Stimulated activated CD4-positive, alpha-beta T cell treated with anti-CD3 and anti-CD28 coated beads, Interleukin-2, amount 100 ng/mL, for 4 hours (primary cell): ENCODE measurements around the gene KDM8.

Source experiments
- DNase-seq: peaks from one replicate; pipeline ENCODE4 v3.0.0-alpha.2; 2020; ENCODE audit warnings: low read depth

KDM8 gene

DNA sequence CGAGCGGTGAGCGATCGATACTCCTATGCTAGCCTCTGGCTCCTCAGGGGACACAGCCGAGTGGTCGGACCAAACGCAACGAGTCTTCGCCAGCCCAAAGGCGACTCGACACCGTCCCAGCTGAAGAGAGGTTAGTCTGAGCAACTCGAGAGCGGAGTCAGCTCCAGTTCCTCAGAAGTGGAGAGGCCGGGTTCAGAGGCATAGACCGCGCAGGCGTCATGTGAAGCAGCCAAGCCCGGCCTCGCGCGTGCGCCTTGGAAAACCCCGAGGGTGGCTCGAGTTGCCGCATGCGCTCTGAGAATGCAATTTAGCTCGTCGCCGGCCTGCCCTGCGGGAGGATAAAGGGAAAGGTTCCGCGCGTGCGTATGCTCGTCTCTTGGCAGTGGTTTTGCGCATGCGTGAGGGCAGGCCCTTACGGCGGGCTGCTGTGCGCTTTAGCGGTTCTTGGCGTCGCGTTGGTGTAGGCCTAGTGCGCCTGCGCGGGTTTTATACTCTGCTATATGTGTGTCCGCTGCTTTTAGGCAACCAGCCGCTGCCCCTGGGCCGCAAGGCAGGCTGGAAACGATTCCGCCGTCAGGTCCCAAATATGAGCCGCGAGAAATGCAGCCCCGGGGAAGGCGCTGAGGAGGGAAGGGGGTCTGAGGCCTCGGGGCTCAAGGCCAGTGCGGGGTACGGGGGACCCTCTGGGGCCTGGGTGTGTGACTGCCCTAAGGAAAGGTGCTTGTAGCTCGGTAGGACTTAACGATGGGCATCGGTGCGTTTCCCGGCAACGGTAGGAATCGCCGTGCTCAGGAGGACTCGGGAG is at the start of gene KDM8:
Gene KDM8, plus strand, starts transcription at position 20 of the 805 bp plus-strand sequence. CDS start 6,598 bp downstream, outside the sequence.
- peak; percentile 99 for DNase-seq

DNA sequence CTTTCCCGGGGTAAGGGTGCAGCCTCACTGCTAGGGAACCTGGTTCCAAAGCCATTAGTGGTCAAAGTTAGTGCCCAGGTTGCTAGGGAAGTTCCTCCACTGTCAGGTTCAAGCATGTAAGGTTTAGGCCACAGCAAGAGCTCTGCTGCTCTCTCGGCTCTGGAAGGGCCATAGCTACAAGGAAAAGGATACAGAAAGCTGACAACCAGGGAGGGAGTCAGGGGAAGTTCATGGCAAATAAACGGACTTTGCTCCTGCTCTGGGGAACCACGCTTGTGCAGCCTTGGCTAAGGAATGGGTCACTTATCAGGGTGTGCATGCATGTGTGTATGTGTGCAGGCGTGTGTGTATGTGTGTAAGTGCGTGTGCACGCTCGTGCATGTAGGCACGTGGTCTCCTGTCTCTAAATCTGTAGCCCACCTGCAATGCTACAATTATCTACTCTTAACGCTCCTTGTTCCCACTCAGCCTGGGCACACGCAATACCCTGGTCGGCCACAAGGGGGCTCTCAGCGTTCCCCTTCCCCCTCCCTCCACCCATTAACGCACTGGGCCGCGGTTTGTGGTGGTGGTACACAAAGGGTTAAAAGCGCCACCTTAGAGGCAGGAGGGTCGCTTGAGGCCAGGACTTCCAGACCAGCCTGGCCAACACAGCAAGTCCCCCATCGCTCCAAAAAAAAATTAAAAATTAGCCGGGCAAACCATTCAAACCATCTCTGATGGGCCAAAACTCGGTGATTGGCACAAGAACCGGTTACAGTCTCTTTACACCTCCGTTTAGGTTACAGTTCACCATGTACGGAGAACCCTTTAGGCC is 48.4 kb upstream of the KDM8 start:
- DNase-seq: peak; percentile 58

DNA sequence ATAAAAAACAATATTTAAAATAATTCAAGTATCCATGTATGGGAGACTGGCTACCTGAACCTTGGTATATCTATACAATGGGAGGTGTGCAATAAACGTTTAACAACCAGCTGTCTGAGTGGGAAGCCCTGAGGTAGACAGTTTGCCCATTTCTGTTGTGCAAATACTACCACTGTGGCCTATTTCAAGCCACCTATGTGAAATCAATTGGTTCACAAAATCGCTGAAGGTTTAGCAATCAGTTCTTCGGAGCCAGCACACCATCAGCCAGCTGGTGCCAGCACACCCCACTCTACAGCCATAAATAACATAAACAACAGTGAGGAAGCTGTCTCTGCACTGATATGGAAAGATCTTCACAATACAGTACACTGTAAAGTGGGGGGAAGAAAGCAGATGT is 46.7 kb upstream of the KDM8 start:
- DNase-seq: no peak

DNA sequence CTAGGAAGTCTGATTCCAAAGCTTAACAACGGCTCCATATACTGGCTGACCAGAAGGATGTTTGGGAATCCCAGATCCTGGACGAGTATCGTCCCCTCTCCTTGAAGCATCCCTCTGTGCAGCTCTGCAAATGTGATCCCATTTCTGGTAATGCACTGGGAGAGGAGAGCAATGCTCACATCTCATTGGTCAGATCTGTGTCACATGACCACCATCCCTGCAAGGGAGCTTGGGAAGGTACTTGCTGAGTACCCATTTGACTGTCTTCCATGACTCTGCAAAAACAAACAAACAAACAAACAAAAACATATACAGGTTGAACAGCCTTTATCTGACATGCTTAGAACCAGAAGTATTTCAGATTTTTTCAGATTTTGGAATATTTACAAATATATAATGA is 41.9 kb upstream of the KDM8 start:
- DNase-seq: no peak

DNA sequence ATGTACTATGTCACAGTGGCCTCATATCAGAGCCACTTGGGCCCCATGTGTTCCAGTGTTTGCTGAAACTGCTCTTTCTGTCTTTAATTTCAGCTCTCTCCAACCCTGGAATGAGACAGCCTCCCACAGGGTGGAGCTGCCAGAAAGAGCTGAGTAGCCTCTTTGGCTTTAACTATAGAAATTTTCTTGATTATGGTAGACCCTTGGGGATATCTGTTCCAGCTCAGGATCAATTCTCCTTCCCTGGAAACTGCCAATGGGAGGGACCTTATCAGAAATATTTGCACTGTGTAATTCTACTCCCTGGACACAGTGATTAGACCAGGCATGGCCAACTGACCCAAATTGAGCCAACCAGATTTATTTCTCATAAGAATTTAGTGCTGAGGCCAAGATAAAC is 39.0 kb upstream of the KDM8 start:
- DNase-seq: no peak

DNA sequence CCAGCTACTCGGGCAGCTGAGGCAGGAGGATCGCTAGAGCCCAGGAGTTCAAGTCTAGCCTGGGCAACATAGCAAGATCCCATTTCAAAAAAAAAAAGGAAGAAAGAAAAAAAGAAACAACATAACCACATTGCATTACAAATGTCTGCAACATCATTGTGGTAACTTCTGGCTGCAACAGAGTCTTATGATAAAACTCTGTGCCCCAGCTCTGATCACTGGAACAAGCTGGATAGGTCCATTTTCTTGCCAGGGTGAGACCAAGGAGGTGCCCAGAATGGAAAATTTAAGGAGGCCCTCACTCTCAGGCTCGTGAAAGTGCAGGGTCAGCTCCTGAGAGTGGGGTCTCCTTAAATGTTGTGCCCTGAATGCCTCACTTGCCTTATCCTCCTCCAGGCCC is 37.8 kb upstream of the KDM8 start:
- DNase-seq: no peak

DNA sequence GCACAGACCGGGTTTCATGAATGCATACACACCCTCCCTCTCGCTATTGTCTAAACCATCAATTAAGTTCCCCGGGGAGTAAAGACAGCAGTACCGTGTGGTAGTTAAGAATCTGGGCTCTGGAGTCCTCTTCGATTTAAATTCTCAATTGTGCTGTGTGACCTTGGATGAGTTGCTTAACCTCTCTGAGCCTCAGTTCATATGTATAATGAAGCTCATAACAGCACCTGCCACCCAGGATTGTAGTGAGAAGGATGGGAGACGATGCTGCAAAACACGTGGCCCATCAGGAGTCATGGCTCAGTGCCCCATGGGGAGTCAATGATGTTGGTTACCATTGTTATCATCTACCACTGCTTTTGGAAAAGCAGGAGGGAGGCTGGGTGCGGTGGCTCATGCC is 34.5 kb upstream of the KDM8 start:
- no peak for DNase-seq

DNA sequence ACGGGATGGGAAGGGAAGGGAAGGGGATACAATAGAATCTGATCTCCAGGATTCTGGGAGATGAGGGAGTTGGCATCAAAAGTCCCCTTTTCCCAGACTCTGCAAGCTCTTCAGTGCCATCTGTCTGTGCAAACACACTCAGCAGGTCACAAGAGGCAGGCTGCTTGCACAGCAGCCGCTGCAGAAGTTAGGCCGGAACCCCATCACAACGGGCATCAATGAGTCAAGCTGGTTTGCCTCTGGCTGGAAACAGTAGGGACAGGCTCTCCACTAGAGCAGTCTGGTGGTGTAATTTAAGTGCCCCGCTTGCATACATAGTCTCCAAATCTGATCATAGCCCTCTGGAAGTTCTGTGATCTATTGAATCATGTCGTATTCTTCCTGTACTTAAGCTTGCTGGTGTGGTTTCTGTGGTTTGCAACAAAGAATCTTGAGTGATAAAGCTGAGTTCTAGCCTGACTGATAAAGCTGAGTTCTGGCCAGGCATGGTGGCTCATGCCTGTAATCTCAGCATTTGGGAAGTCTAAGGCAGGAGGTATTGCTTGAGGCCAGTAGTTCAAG is 33.7 kb upstream of the KDM8 start:
- DNase-seq: peak; percentile 40

DNA sequence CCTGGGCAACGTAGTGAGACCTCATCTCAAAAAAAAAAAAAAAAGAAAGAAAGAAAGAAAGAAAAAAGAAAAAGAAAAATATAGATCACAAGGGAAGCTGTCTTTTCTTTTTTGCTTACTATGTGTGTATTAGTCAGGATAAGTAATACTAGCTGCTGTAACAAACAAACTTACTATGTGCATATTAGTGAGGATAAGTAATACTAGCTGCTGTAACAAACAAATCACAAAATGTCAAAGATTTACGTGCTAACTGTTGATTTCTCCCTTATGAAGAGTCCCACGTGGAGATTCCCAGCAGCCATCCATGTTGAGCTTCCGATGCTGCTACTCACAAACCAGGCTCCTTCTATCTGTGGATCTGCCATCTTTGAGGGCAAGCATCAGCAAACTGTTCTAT is 31.7 kb upstream of the KDM8 start:
- no peak for DNase-seq

DNA sequence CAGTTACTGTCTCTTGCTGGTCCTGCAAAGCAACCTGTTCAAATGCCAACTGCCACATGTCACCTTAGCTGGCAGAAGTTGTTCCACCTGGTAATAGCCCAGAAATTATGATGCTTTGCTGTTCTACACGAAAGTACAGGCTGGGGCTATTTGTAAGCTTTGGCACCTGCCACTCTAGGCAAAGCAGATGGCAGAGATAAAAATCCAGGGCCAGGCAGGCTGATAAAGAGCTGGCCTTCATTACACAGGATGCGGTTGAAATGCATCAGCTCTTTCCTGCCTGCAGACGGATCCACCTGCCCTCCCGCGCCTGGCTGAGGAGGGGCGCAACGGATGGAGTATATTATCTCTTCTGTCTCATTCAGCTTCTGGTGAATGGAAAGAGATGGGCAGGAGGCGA is 29.3 kb upstream of the KDM8 start:
- peak; percentile 33 for DNase-seq

DNA sequence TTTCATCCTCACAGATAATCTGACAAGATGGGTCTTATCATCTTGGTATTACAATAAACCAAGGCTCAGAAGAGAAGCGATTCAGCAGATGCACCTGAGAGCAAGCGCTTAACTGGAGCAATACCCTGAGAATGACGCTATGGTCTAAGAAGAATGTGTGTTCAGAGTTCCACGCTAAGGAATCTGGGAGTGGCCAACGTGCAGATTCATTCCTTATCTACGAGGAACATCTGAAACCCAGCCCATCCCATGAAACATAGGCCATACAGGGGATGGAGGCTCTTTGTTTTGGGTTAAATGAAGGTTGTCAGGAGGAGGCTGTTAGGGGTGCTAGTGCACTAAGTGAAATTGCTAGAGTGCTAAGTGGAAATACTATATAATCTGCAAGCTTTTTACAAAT is 28.5 kb upstream of the KDM8 start:
- DNase-seq: no peak

DNA sequence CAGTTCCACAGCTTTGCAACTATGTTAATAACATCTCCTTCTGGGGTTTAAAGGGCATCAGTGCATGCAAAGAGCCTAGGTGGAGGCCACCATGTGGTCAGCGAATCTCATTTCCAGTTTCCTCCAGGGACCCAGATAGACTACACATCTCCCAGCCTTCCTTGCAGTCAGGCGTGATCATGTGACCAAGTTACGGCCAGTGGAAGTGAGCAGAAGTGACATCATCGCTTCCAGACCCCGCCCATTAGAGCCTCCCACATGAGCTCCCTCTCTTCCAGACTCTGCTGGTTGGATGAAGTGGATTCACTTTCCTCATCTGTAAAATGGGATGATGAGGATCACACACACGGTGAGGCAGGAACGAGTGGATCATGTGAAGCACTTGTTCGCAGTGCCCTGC is 27.4 kb upstream of the KDM8 start:
- DNase-seq: no peak

DNA sequence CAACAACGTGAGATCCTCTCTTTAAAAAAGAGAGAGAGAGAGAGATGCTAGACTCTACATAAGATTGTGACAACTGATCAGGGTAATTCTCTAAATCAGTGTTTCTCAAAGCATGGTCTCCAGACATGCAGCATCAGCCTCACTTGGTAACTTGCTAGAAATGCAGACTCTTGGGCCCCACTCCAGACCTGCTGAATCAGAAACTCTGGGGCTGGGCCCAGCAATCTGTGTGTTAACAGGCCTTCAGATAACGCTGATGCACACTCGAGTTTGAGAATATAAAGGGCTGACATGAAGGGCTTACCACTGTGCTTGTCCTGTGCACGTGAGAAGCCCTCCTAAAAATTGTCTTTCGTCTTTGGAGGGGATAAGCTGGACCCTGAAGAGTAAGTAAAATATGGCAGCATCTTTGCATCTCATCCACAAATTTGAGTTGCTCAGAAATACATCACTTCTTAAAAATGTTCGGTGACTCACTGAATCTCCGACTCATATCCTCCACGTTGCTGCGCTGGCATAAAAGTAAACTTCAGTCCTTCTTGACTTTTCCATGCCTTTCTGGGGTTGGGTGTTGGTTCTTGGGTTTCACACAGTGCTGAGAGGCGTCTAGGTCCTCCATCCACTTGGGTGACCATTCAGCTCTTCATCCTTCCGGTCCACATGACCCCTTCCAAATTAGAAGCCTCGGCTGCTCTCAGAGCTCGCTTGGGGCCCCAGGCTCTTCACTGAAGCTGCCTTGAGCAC is 26.1 kb upstream of the KDM8 start:
- DNase-seq: peak; percentile 37

DNA sequence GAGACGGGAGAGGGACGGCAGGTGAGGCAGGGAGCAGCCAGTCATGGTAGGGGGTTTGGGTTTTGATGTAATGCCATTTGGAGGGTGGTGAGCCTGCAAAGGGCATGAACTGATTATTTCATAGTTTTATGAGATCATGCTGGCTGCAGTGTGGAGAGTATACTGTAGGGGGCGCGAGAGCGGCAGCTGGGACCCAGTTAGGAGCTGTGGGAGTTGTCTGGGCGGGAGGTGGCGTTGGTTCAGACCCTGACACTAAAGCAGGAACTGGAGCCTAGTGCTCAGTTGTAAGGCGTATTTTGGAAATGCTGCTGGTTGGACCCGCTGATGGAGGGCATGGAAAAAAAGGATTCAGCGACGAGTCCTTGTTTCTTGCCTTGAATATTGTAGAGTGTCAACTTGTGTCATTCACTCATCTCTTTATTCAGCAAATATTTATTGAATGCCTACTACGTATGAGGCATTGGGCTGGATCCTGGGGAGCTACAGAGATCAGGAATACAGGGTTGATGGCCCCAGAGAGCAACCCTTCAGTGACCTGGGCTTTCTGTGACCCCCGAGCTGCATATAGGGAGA is 23.7 kb upstream of the KDM8 start:
- peak; percentile 80 for DNase-seq

DNA sequence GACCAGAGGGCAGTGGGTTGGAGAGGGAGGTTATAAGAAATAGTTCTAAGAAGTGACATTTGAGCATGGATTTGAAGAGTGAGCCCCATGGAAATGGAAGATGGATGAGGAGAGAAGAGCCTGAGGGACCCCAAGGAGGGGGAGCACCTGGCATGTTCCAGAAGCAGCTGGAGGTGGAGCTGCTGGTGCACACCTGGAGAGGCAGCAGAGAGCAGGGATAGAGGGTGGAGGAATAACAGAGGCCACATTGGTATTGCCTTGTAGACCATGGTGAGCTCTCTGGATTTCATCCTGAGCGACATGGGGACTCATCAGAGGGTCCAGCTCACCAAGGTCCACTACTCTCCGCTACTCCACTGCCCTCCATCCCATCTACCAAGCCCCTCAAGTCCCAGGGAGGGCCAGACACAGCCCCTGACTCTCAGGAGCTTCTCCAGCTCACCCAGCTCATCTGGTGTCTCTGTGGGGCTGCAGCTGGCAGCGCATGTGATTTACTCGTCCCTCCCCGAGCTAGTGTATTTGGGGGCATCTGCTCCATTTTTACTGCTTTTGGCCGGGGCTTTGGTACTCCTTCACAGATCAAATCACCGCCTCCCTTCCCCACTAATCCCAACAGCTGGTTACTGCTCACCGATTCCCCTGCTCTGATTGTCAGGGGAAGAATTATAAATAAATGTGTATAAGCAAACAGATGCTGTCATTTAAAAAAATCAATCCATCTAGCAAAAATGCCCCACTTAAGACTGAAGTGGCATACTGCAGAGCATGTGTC is 22.1 kb upstream of the KDM8 start:
- no peak for DNase-seq

DNA sequence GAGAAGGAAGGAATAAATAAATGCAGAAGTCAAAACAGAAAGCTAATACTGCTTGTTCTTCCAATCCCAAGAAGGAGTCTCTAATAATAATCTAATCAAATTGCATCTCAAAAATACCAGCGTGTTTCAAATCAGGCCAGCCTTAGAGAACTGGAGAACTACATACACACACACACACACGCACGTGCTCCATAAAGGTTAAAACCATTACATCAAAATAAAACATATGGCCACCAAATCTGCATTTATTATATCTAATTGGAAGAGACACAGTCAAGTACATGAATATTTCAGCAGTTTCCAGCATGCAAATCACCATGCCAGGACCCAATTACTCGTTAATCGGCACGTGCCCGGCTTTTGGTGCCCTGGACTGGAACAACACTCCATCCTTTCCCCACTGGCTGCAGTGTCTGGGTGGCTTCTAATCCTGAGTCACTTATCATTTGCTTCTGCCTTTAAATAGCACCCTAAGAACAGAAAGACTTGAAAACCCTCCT is 20.4 kb upstream of the KDM8 start:
- DNase-seq: no peak

DNA sequence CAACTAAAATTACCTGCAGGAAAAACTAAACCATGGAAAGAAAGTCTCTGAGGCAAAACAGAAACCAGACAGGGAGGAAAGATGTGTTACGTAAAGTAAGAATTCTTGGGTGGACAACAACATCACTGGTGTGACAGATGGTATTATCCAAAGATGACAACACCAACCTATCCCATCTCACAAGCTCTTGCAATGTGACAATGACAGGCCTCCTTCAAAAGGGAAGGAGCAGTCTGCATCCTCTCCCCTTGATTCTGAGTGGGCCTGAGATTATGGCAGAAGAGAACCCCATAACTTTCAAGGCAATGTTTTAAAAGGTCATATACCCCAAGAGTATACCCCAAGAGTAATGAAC is 17.6 kb upstream of the KDM8 start:
- no peak for DNase-seq

DNA sequence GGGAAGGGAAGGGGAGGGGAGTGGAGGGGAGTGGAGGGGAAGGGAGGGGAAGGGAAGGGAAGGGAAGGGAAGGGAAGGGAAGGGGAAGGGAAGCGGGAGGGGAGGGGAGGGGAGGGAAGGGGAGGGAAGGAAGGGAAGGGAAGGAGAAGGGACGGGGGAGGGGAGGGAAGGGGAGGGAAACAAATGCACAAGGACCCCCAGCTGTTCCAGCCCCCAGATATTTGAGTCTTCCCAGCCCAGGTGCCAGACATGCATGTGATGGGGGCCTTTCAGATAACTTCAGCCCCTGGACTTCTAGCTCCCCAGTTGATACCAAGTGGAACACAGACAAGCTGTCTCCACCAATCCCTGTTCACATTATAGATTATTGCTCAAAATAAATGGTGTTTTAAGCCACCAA is 14.7 kb upstream of the KDM8 start:
- DNase-seq: no peak

DNA sequence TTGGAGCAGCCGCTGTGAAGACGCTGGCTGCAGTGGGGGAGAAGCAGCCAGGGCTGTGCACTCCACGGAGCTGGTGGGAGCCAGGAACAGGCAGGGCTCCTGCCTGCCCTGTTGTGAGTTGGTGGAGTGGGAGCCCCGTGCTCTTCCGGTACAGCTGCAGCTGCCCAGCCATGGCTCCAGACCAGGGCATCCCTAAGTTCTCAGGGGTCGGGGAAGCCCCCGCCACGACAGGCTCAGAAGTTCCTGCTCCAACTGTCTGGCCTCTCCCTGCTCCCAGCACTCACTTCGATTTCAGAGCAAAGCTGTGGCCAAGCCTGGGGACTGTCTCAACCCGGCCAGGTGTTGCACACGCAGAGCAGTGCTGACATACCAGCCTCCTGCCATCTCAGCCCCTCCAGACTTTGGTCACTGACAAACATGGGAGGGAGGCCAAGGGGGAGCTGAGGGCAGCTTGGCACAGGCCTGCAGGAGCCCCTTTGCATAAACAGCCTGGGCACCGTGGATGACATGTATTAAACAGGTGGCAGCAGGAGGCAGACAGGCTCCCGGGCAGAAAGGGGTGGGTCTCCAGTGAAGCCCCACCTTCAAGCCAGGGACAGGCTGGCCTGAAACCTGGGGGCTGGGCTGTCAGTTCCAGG is 13.9 kb upstream of the KDM8 start:
- no peak for DNase-seq

DNA sequence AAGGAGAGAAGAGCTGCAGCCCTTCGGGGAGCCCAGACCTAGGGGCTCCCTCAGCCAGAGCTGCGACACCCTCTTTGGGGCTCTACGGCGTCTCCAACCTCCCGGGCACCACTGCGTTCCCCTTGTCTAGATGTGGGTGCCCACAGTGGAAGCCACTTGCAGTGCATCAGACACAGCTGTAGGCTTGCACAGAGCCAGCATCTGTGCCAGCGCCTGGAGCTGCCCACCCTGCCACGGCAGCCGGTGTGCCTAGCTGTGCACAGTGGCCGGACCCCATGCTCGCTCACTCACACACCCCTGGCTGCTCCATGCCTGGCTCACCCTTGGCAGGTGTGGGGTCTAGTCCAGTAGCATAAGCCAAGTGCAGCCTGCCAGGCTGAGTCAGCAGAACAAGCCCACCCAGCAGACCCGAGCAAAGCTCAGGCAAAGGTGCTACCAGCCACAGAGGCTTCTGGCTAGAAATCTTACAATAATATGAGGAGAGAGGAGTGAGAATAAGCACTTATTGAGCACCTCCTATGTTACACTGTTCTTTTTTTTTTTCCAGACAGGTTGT is 12.9 kb upstream of the KDM8 start:
- no peak for DNase-seq
